ENCODE measurements around the gene CCDC88B. TPM values are rescaled to one million over a fixed set of nuclear protein-coding genes. Genes with fewer than 3 reads are reported as not detected.
A peak's percentile ranks its signal among the peaks of the same experiment; 100 is the strongest.

Gene CCDC88B
- polyA plus RNA-seq, 1 donor from 2014 or later, result 1.3 TPM

DNA sequence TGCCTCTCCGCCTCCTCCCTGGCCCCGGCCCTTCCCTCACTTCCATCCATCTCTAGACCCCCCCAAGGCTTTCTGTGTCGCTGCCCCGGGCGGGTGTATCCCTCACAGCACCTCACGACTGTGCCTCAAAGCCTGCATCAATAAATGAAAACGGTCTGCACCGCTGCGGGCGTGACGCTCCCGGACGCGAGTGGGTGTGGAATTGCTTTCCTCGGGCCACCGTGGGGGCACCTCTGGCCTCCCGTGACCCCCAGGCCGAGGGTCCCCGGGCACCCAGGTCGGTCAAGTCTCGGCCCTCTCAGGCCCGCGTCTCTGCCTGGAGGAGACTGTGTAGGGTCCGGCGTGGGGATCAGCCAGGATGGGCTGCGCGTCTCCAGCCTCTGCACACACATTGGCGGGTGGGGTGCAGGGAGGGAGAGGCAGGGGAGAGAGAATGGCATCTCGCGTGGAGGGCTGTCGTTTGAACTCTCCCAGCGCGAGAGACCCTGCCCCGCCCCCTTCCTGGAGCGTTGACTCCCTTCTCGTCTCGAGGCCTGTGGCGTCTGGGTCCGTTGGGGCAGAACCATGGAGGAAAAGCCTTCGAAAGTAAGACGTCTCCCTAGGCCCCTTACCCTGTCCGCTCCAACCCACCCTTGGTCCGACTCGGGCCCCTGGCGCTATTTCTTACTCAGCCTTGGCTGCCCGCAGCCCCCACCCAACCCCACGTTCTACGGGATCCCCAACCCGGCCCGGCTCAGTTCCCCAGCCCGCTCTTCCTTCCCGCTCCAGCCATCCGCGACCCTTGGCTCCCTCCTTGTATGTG is 40.0 kb upstream of the CCDC88B start, which contains the start of gene CATSPERZ:
Gene CATSPERZ (plus strand): TSS at position 512 of the 802 bp plus-strand sequence. CDS start 53 bp downstream, at position 565.
- no peaks in the 10 kb centered on the region for H3K79me2 ChIP-seq (replicated peaks; ENCODE audit: insufficient read depth, low read length)
- H3K27me3 ChIP-seq (ENCODE audit: insufficient read depth, low read depth, low read length), result peaks cover 70% of the 10 kb centered on the region
- no peaks in the 10 kb centered on the region for H3F3A ChIP-seq (ENCODE audit: insufficient read depth, low read length, poor library complexity, severe bottlenecking)
- H3K4me2 ChIP-seq (ENCODE audit: low read length), result no peak within 1 kb of the TSS
- H3K27ac ChIP-seq (ENCODE audit: low read length), result no peak within 1 kb of the TSS
- H3K9me2 ChIP-seq (ENCODE audit: insufficient read depth, low read length), result no peaks in the 10 kb centered on the region
- no peak within 1 kb of the TSS for H3K9ac ChIP-seq (ENCODE audit: low read length)
- H3K36me3 ChIP-seq (ENCODE audit: insufficient read depth, low read length), result no peaks in the 10 kb centered on the region
- TF ChIP-seq MXI1 (conservative IDR thresholded peaks at IDR 0.05; ENCODE audit: poor library complexity, severe bottlenecking), result no peak
- no peak for TF ChIP-seq RAD21 (conservative IDR thresholded peaks at IDR 0.05)
- TF ChIP-seq POLR2AphosphoS5 (IDR thresholded peaks at IDR 0.05), result no peak
- TF ChIP-seq SMC3 (conservative IDR thresholded peaks at IDR 0.05; ENCODE audit: poor library complexity), result no peak
- TF ChIP-seq, protein P1, sequence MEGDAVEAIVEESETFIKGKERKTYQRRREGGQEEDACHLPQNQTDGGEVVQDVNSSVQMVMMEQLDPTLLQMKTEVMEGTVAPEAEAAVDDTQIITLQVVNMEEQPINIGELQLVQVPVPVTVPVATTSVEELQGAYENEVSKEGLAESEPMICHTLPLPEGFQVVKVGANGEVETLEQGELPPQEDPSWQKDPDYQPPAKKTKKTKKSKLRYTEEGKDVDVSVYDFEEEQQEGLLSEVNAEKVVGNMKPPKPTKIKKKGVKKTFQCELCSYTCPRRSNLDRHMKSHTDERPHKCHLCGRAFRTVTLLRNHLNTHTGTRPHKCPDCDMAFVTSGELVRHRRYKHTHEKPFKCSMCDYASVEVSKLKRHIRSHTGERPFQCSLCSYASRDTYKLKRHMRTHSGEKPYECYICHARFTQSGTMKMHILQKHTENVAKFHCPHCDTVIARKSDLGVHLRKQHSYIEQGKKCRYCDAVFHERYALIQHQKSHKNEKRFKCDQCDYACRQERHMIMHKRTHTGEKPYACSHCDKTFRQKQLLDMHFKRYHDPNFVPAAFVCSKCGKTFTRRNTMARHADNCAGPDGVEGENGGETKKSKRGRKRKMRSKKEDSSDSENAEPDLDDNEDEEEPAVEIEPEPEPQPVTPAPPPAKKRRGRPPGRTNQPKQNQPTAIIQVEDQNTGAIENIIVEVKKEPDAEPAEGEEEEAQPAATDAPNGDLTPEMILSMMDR (IDR thresholded peaks at IDR 0.05; ENCODE audit: poor library complexity, severe bottlenecking), result no peak
- TF ChIP-seq, protein P2, sequence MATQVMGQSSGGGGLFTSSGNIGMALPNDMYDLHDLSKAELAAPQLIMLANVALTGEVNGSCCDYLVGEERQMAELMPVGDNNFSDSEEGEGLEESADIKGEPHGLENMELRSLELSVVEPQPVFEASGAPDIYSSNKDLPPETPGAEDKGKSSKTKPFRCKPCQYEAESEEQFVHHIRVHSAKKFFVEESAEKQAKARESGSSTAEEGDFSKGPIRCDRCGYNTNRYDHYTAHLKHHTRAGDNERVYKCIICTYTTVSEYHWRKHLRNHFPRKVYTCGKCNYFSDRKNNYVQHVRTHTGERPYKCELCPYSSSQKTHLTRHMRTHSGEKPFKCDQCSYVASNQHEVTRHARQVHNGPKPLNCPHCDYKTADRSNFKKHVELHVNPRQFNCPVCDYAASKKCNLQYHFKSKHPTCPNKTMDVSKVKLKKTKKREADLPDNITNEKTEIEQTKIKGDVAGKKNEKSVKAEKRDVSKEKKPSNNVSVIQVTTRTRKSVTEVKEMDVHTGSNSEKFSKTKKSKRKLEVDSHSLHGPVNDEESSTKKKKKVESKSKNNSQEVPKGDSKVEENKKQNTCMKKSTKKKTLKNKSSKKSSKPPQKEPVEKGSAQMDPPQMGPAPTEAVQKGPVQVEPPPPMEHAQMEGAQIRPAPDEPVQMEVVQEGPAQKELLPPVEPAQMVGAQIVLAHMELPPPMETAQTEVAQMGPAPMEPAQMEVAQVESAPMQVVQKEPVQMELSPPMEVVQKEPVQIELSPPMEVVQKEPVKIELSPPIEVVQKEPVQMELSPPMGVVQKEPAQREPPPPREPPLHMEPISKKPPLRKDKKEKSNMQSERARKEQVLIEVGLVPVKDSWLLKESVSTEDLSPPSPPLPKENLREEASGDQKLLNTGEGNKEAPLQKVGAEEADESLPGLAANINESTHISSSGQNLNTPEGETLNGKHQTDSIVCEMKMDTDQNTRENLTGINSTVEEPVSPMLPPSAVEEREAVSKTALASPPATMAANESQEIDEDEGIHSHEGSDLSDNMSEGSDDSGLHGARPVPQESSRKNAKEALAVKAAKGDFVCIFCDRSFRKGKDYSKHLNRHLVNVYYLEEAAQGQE (IDR thresholded peaks at IDR 0.05; ENCODE audit: borderline replicate concordance), result no peak
- TF ChIP-seq EP300 (conservative IDR thresholded peaks at IDR 0.05; ENCODE audit: poor library complexity, severe bottlenecking), result no peak
- no peak for TF ChIP-seq TAF1 (IDR thresholded peaks at IDR 0.05; ENCODE audit: low read depth)
- TF ChIP-seq EZH2 (IDR thresholded peaks at IDR 0.05; ENCODE audit: borderline replicate concordance, insufficient read depth, low read length, poor library complexity, severe bottlenecking), result no peak
- no peak within 1 kb of the TSS for H2AFZ ChIP-seq (ENCODE audit: low read depth, low read length)
- H3K4me3 ChIP-seq (ENCODE audit: low read length), result peak within 1 kb of the TSS; percentile 14
- H3K9me3 ChIP-seq (ENCODE audit: low read length), result no peaks in the 10 kb centered on the region
- no peaks in the 10 kb centered on the region for H4K20me1 ChIP-seq (ENCODE audit: insufficient read depth)

- no peak overlapping the region for H2AFZ ChIP-seq (ENCODE audit: low read depth, low read length)
- no peak overlapping the region for H3K27ac ChIP-seq (ENCODE audit: low read length)
- no peaks in the 10 kb centered on the region for H3K9me3 ChIP-seq (ENCODE audit: low read length)
- H3K36me3 ChIP-seq (ENCODE audit: insufficient read depth, low read length), result no peaks in the 10 kb centered on the region
- peaks cover 6% of the 10 kb centered on the region for H4K20me1 ChIP-seq (ENCODE audit: insufficient read depth)
- no peaks in the 10 kb centered on the region for H3F3A ChIP-seq (ENCODE audit: insufficient read depth, low read length, poor library complexity, severe bottlenecking)
- H3K79me2 ChIP-seq (replicated peaks; ENCODE audit: insufficient read depth, low read length), result peaks cover 10% of the 10 kb centered on the region
- H3K4me2 ChIP-seq (ENCODE audit: low read length), result no peak overlapping the region
- H3K27me3 ChIP-seq (ENCODE audit: insufficient read depth, low read depth, low read length), result peaks cover 37% of the 10 kb centered on the region
- no peaks in the 10 kb centered on the region for H3K9me2 ChIP-seq (ENCODE audit: insufficient read depth, low read length)
- TF ChIP-seq SMC3 (conservative IDR thresholded peaks at IDR 0.05; ENCODE audit: poor library complexity) (no peak), RAD21 (conservative IDR thresholded peaks at IDR 0.05) (no peak), EP300 (conservative IDR thresholded peaks at IDR 0.05; ENCODE audit: poor library complexity, severe bottlenecking) (no peak), MXI1 (conservative IDR thresholded peaks at IDR 0.05; ENCODE audit: poor library complexity, severe bottlenecking) (no peak), POLR2AphosphoS5 (IDR thresholded peaks at IDR 0.05) (no peak), TAF1 (IDR thresholded peaks at IDR 0.05; ENCODE audit: low read depth) (no peak), EZH2 (IDR thresholded peaks at IDR 0.05; ENCODE audit: borderline replicate concordance, insufficient read depth, low read length, poor library complexity, severe bottlenecking) (no peak)
- TF ChIP-seq, protein P2 (IDR thresholded peaks at IDR 0.05; ENCODE audit: borderline replicate concordance), result no peak
- TF ChIP-seq, protein P1 (IDR thresholded peaks at IDR 0.05; ENCODE audit: poor library complexity, severe bottlenecking), result no peak
- H3K4me3 ChIP-seq (ENCODE audit: low read length), result no peak overlapping the region
- H3K9ac ChIP-seq (ENCODE audit: low read length), result no peak overlapping the region
These were observed 36.6 kb upstream of the CCDC88B start for GRCh38 chr11:64303109-64304031.

All from neural cell (in vitro differentiated cells).